HepG2 (cell line): ENCODE measurements around the gene SMIM43. TPM values are rescaled to one million over a fixed set of nuclear protein-coding genes. Genes with fewer than 3 reads are reported as not detected.

Source experiments
- ATAC-seq: fragments of 200-7000 bp; cut with Tn5 transposase; 3 replicates; pipeline ENCODE4 v1.9.1; 2020; ENCODE audit warnings: mild to moderate bottlenecking, moderate library complexity
- BruUV-seq: library from RNA; stranded (reverse); fragments of 400-500 nt; replicated peaks from 2 replicates; lab custom pipeline; 2021; lab: Mats Ljungman, UMichigan
- CTCF ChIA-PET: fragments of 300-600 bp; formaldehyde crosslinking; extraction: SDS; loops from one replicate; lab custom pipeline; 2021; ENCODE audit warnings: low total read pairs, inconsistent platforms, low intra/inter-chr PET ratio; lab: Yijun Ruan, JAX
- POLR2A ChIA-PET: fragments of 350-600 bp; sonication (Branson Sonifier 250); formaldehyde crosslinking; loops from one replicate; lab custom pipeline; 2020; ENCODE audit warnings: antibody characterized with exemption, inconsistent platforms; lab: Yijun Ruan, JAX
- DNase-seq: peaks from one replicate; pipeline ENCODE4 v3.0.0-alpha.2; 2015; ENCODE audit warnings: low spot score
- FAIRE-seq: peaks from 3 replicates; lab custom pipeline; 2011; peaks lifted over from hg19 to GRCh38; lab: Jason Lieb, UNC
- H2AFZ ChIP-seq: one replicate; pipeline ENCODE4 v1.6.1; 2011; ENCODE audit warnings: low read length, inconsistent platforms
- H3K27ac ChIP-seq: fragments of 300-600 bp; 3 replicates; pipeline ENCODE4 v1.8.0; 2011; ENCODE audit warnings: mixed run types, mild to moderate bottlenecking, mixed read lengths, low read length, inconsistent platforms; ENCODE audit not compliant: insufficient read depth; ENCODE audit errors: extremely low read length
- H3K27me3 ChIP-seq, 2 experiments: fragments of 200-600 bp in 1 of 2; 2 replicates in 1 of 2; 3 replicates in 1 of 2; pipeline versions ENCODE4 v1.6.0 to v1.8.0; 2011; ENCODE audit warnings: low read length in 2 of 2, mild to moderate bottlenecking in 2 of 2, moderate library complexity in 2 of 2, inconsistent platforms in 1 of 2; ENCODE audit not compliant: insufficient read depth in 2 of 2, control insufficient read depth in 1 of 2
- H3K36me3 ChIP-seq, 2 experiments: fragments of 200-600 bp in 1 of 2; replicated peaks in 1 of 2; 2 replicates in 1 of 2; 3 replicates in 1 of 2; pipeline versions ENCODE4 v1.5.1 to v1.8.0; 2011; ENCODE audit warnings: low read length in 2 of 2, inconsistent platforms in 1 of 2; ENCODE audit not compliant: insufficient read depth in 2 of 2, control insufficient read depth in 1 of 2
- H3K4me1 ChIP-seq: 2 replicates; pipeline ENCODE4 v1.5.1; 2012; ENCODE audit warnings: low read length, inconsistent platforms; ENCODE audit not compliant: insufficient read depth
- H3K4me2 ChIP-seq: 2 replicates; pipeline ENCODE4 v1.6.0; 2011; ENCODE audit warnings: low read depth, low read length, inconsistent platforms
- H3K4me3 ChIP-seq, 3 experiments: fragments of 200-600 bp in 1 of 3; sonication (generic), shearing (Covaris generic) in 1 of 3; replicated peaks in 1 of 3; 2 replicates each; pipeline ENCODE4 v1.5.1; 2011 to 2016; ENCODE audit warnings: low read length in 3 of 3, inconsistent platforms in 2 of 3, low read depth in 2 of 3, mild to moderate bottlenecking in 2 of 3, control low read depth in 1 of 3, mixed read lengths in 1 of 3; ENCODE audit not compliant: insufficient read depth in 1 of 3
- H3K79me2 ChIP-seq: one replicate; pipeline ENCODE4 v1.6.1; 2011; ENCODE audit warnings: low read length, inconsistent platforms; ENCODE audit not compliant: insufficient read depth
- H3K9ac ChIP-seq: 2 replicates; pipeline ENCODE4 v1.6.0; 2011; ENCODE audit warnings: mild to moderate bottlenecking, low read depth, low read length, inconsistent platforms; ENCODE audit not compliant: insufficient read depth
- H3K9me3 ChIP-seq: 2 replicates; pipeline ENCODE4 v1.5.1; 2012; ENCODE audit warnings: mild to moderate bottlenecking, low read length
- H4K20me1 ChIP-seq: 2 replicates; pipeline ENCODE4 v1.6.0; 2011; ENCODE audit warnings: inconsistent platforms, mild to moderate bottlenecking, low read length, moderate library complexity; ENCODE audit not compliant: insufficient read depth
- ATF7 ChIP-seq, 2 experiments: fragments of 450-650 bp in 1 of 2; sonication (generic) in 1 of 2; formaldehyde crosslinking in 1 of 2; IDR thresholded peaks; 2 replicates each; pipeline versions ENCODE4 v1.4.0 to v1.6.1; 2016 to 2020; ENCODE audit warnings: antibody characterized with exemption in 1 of 2, mild to moderate bottlenecking in 1 of 2, missing genetic modification reagents in 1 of 2
- CCDC6 ChIP-seq: sonication (generic); formaldehyde crosslinking; IDR thresholded peaks from 2 replicates; pipeline ENCODE4 v1.8.1; 2022; ENCODE audit warnings: mild to moderate bottlenecking, missing genetic modification reagents, moderate library complexity
- ELF4 ChIP-seq: sonication (generic); formaldehyde crosslinking; IDR thresholded peaks from 2 replicates; pipeline ENCODE4 v1.5.0; 2020; ENCODE audit warnings: missing genetic modification reagents, mild to moderate bottlenecking, moderate library complexity, borderline replicate concordance
- ISL2 ChIP-seq: sonication (generic); formaldehyde crosslinking; IDR thresholded peaks from 2 replicates; pipeline ENCODE4 v1.5.0; 2020; ENCODE audit warnings: missing genetic modification reagents
- LCORL ChIP-seq, 2 experiments: fragments of 450-650 bp in 1 of 2; sonication (generic) in 1 of 2; formaldehyde crosslinking in 1 of 2; IDR thresholded peaks; 2 replicates each; pipeline versions ENCODE4 v1.5.0 to v1.6.1; 2017 to 2020; ENCODE audit warnings: antibody characterized with exemption in 1 of 2, missing genetic modification reagents in 1 of 2
- NCOA2 ChIP-seq: sonication (generic); formaldehyde crosslinking; IDR thresholded peaks from 2 replicates; pipeline ENCODE4 v1.8.0; 2022; ENCODE audit warnings: inconsistent platforms
- NFYB ChIP-seq: sonication (generic); formaldehyde crosslinking; IDR thresholded peaks from 2 replicates; pipeline ENCODE4 v1.4.0; 2020; ENCODE audit warnings: missing genetic modification reagents
- PAF1 ChIP-seq: IDR thresholded peaks from 2 replicates; pipeline ENCODE4 v1.6.1; 2016; ENCODE audit warnings: missing genetic modification reagents, missing compliant biosample characterization
- RFXAP ChIP-seq: sonication (generic); formaldehyde crosslinking; IDR thresholded peaks from 2 replicates; pipeline ENCODE4 v1.4.0; 2020; ENCODE audit warnings: missing genetic modification reagents, borderline replicate concordance
- ZIK1 ChIP-seq: sonication (generic); formaldehyde crosslinking; IDR thresholded peaks from 2 replicates; pipeline ENCODE4 v1.5.0; 2020; ENCODE audit warnings: mild to moderate bottlenecking, low read depth, missing genetic modification reagents, borderline replicate concordance
- ZNF101 ChIP-seq: sonication (generic); formaldehyde crosslinking; IDR thresholded peaks from 2 replicates; pipeline ENCODE4 v1.4.0; 2020; ENCODE audit warnings: mild to moderate bottlenecking, low read depth, missing genetic modification reagents, borderline replicate concordance
- ZNF251 ChIP-seq: sonication (generic); formaldehyde crosslinking; IDR thresholded peaks from 2 replicates; pipeline ENCODE4 v1.9.0; 2021; ENCODE audit warnings: mild to moderate bottlenecking, missing genetic modification reagents
- ZNF850 ChIP-seq: sonication (generic); formaldehyde crosslinking; conservative IDR thresholded peaks from 2 replicates; pipeline ENCODE4 v1.9.0; 2021; ENCODE audit warnings: mild to moderate bottlenecking, missing genetic modification reagents
- WGBS: methylation state at CpG from one replicate; pipeline ENCODE4 v1.1.6; 2017; ENCODE audit warnings: low lambda C conversion rate; 5-methylcytosine and 5-hydroxymethylcytosine counted together
- in situ Hi-C: cut with HindIII; loops from 2 replicates; pipeline ENCODE4 v1.10.0; 2017; ENCODE audit warnings: low pct_unique_long_range_greater_than_20kb; ENCODE audit not compliant: extremely low pct_ligation_motif_present
- intact Hi-C: fragments of 100-400 bp; cut with micrococcal nuclease; formaldehyde crosslinking; loops from one replicate; pipeline ENCODE4 v1.10.0; 2022; ENCODE audit not compliant: unreplicated experiment
- polyA plus RNA-seq, 8 experiments: library from polyadenylated mRNA; depleted of rRNA in 3 of 8; stranded (reverse) in 7 of 8; unstranded in 1 of 8; fragments of >200 nt; fragmentation: Illumina TruSeq in 4 of 8; extraction: Trizol in 4 of 8; gene quantifications; 2 replicates each; pipeline versions ENCODE4 v1.2.1 to v1.2.3, GENCODE V29; 2011 to 2016; ENCODE audit warnings: low read depth in 4 of 8, missing spikeins in 1 of 8, mixed read lengths in 1 of 8; ENCODE audit not compliant: insufficient read depth in 1 of 8
- total RNA-seq, 5 experiments: library from RNA; depleted of rRNA; stranded (reverse); fragments of >200 nt; fragmentation: Illumina TruSeq; extraction: Trizol; gene quantifications; 2 replicates each; pipeline ENCODE4 v1.2.3, GENCODE V29; 2016; ENCODE audit warnings: low read depth in 1 of 5
- TF ChIP-seq, protein P1 (sequence below): sonication (generic); formaldehyde crosslinking; IDR thresholded peaks from 2 replicates; pipeline ENCODE4 v1.4.0; 2020; ENCODE audit warnings: mild to moderate bottlenecking, missing genetic modification reagents
- TF ChIP-seq, protein P2 (sequence below): sonication (generic); formaldehyde crosslinking; IDR thresholded peaks from 2 replicates; pipeline ENCODE4 v1.8.0; 2022; ENCODE audit warnings: missing genetic modification reagents, low read depth, mild to moderate bottlenecking, borderline replicate concordance
- TF ChIP-seq, protein P3 (sequence below): sonication (generic); formaldehyde crosslinking; IDR thresholded peaks from 2 replicates; pipeline ENCODE4 v1.4.0; 2020; ENCODE audit warnings: mild to moderate bottlenecking, missing genetic modification reagents
- TF ChIP-seq, protein P4 (sequence below): sonication (generic); formaldehyde crosslinking; IDR thresholded peaks from 2 replicates; pipeline ENCODE4 v1.4.0; 2020; ENCODE audit warnings: missing genetic modification reagents

The SMIM43 gene
- total and polyA plus RNA-seq, 2 of the 13 experiments (the other 11 are each of a cell fraction or from before 2014, with no cell fraction given): not detected

DNA sequence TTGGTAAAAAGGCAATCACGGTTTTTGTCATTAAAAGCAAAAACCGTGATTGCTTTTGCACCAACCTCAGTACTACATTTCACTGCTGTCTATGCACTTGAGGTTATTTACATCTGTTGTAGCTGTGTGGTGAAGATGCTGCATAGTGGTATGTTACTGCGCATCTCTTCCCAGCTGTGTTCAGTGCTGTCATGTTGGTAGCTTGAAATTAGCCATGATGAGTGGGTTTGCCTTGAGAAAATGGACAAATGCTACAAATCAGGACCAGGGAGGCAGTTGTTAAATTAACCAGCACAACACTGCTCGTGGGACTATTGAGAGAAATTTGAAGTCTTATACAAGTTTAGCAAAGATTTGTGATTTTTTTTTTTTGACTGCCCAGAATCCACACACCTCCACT is 2.2 kb upstream of the SMIM43 start:
- intact Hi-C loops (no loop called here), in situ Hi-C loops (no loop called here)
- Histone ChIP-seq H4K20me1 (no peaks in the 10 kb centered on the region), H3K79me2 (no peaks in the 10 kb centered on the region), H3K27ac (no peak overlapping the region), H3K36me3 (no peaks in the 10 kb centered on the region), H3K4me3 (no peak overlapping the region), H2AFZ (no peak overlapping the region), H3K4me2 (no peak overlapping the region), H3K9ac (no peak overlapping the region), H3K9me3 (no peaks in the 10 kb centered on the region), H3K27me3 (peaks cover 9 to 56% of the 10 kb centered on the region in 2 experiments; a peak in 4 of 5 replicates), H3K4me1 (no peaks in the 10 kb centered on the region)
- BruUV-seq: no TSS peak
- POLR2A ChIA-PET: no interaction called here
- TF ChIP-seq, protein P1, sequence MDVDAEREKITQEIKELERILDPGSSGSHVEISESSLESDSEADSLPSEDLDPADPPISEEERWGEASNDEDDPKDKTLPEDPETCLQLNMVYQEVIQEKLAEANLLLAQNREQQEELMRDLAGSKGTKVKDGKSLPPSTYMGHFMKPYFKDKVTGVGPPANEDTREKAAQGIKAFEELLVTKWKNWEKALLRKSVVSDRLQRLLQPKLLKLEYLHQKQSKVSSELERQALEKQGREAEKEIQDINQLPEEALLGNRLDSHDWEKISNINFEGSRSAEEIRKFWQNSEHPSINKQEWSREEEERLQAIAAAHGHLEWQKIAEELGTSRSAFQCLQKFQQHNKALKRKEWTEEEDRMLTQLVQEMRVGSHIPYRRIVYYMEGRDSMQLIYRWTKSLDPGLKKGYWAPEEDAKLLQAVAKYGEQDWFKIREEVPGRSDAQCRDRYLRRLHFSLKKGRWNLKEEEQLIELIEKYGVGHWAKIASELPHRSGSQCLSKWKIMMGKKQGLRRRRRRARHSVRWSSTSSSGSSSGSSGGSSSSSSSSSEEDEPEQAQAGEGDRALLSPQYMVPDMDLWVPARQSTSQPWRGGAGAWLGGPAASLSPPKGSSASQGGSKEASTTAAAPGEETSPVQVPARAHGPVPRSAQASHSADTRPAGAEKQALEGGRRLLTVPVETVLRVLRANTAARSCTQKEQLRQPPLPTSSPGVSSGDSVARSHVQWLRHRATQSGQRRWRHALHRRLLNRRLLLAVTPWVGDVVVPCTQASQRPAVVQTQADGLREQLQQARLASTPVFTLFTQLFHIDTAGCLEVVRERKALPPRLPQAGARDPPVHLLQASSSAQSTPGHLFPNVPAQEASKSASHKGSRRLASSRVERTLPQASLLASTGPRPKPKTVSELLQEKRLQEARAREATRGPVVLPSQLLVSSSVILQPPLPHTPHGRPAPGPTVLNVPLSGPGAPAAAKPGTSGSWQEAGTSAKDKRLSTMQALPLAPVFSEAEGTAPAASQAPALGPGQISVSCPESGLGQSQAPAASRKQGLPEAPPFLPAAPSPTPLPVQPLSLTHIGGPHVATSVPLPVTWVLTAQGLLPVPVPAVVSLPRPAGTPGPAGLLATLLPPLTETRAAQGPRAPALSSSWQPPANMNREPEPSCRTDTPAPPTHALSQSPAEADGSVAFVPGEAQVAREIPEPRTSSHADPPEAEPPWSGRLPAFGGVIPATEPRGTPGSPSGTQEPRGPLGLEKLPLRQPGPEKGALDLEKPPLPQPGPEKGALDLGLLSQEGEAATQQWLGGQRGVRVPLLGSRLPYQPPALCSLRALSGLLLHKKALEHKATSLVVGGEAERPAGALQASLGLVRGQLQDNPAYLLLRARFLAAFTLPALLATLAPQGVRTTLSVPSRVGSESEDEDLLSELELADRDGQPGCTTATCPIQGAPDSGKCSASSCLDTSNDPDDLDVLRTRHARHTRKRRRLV (CRISPR knock-in tag): no peak
- TF ChIP-seq NCOA2 (CRISPR knock-in tag): no peak
- TF ChIP-seq ATF7 (IDR thresholded peaks at IDR 0.05): no peak
- TF ChIP-seq ATF7 (CRISPR knock-in tag; IDR thresholded peaks at IDR 0.05): no peak
- TF ChIP-seq, protein P2, sequence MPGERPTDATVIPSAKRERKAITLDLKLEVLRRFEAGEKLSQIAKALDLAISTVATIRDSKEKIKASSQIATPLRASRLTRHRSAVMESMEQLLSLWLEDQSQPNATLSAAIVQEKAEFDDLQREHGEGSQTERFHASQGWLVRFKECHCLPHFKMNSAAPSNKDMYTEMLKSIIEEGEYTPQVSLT (CRISPR knock-in tag): no peak
- no peak for TF ChIP-seq CCDC6 (CRISPR knock-in tag)
- TF ChIP-seq, protein P3, sequence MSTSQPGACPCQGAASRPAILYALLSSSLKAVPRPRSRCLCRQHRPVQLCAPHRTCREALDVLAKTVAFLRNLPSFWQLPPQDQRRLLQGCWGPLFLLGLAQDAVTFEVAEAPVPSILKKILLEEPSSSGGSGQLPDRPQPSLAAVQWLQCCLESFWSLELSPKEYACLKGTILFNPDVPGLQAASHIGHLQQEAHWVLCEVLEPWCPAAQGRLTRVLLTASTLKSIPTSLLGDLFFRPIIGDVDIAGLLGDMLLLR: no peak
- no peak for TF ChIP-seq ZNF101 (CRISPR knock-in tag)
- TF ChIP-seq, protein P4, sequence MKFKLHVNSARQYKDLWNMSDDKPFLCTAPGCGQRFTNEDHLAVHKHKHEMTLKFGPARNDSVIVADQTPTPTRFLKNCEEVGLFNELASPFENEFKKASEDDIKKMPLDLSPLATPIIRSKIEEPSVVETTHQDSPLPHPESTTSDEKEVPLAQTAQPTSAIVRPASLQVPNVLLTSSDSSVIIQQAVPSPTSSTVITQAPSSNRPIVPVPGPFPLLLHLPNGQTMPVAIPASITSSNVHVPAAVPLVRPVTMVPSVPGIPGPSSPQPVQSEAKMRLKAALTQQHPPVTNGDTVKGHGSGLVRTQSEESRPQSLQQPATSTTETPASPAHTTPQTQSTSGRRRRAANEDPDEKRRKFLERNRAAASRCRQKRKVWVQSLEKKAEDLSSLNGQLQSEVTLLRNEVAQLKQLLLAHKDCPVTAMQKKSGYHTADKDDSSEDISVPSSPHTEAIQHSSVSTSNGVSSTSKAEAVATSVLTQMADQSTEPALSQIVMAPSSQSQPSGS: no peak
- TF ChIP-seq ZNF251 (CRISPR knock-in tag): no peak
- no peak for TF ChIP-seq ISL2 (CRISPR knock-in tag)
- no peak for TF ChIP-seq LCORL (IDR thresholded peaks at IDR 0.05)
- TF ChIP-seq LCORL (CRISPR knock-in tag; IDR thresholded peaks at IDR 0.05): no peak
- no peak for TF ChIP-seq ELF4 (CRISPR knock-in tag)
- no peak for TF ChIP-seq RFXAP (CRISPR knock-in tag)
- no peak for TF ChIP-seq PAF1
- TF ChIP-seq ZIK1 (CRISPR knock-in tag): no peak
- TF ChIP-seq NFYB (CRISPR knock-in tag): no peak
- no peak for TF ChIP-seq ZNF850 (CRISPR knock-in tag)
- CTCF ChIA-PET: no interaction called here
- ATAC-seq (no peak), DNase-seq (no peak), FAIRE-seq (no peak)
- 13% methylated on average over 4 of the region's 4 CpGs for WGBS
